B cell (primary cell): ENCODE measurements around the gene AP3D1. TPM values are rescaled to one million over a fixed set of nuclear protein-coding genes. Genes with fewer than 3 reads are reported as not detected.

Experiments
- ATAC-seq: fragments of 200-7000 bp; cut with Tn5 transposase; one replicate; pipeline ENCODE4 v1.10.0; 2021; ENCODE audit warnings: low read depth, mild to moderate bottlenecking, moderate number of reproducible peaks, moderate library complexity
- CTCF ChIA-PET: fragments of 350-600 bp; sonication (Branson Sonifier 250); formaldehyde crosslinking; loops from one replicate; lab custom pipeline; 2021; ENCODE audit warnings: antibody characterized with exemption, inconsistent platforms; lab: Charles Lee
- POLR2A ChIA-PET: fragments of 350-600 bp; sonication (Branson Sonifier 250); formaldehyde crosslinking; loops from one replicate; lab custom pipeline; 2021; ENCODE audit warnings: antibody characterized with exemption; lab: Charles Lee
- DNase-seq: peaks from one replicate; pipeline ENCODE4 v3.0.0; 2013
- H2AFZ ChIP-seq: 2 replicates; pipeline ENCODE4 v1.6.1; 2012; ENCODE audit warnings: mild to moderate bottlenecking, low read depth, low read length; ENCODE audit not compliant: insufficient read depth, poor library complexity, severe bottlenecking
- H3K27ac ChIP-seq, 2 donors: 1 replicate in 1 of 2; 2 replicates in 1 of 2; pipeline ENCODE4 v1.5.1; 2012 to 2013; ENCODE audit warnings: low read length in 2 of 2, mild to moderate bottlenecking in 2 of 2, moderate library complexity in 1 of 2
- H3K27me3 ChIP-seq, 4 experiments: fragments of 200-600 bp in 1 of 4; sonication (generic) in 1 of 4; replicated peaks in 1 of 4; 1 replicate in 2 of 4; 2 replicates in 2 of 4; pipeline versions ENCODE4 v1.6.1 to v1.7.0; 2013 to 2016; ENCODE audit warnings: low read length in 3 of 4, mild to moderate bottlenecking in 2 of 4, mixed read lengths in 1 of 4, moderate library complexity in 1 of 4; ENCODE audit not compliant: insufficient read depth in 4 of 4, control insufficient read depth in 3 of 4; ENCODE audit errors: control extremely low read depth in 1 of 4
- H3K36me3 ChIP-seq, 2 experiments: replicated peaks in 1 of 2; 1 replicate in 1 of 2; 2 replicates in 1 of 2; pipeline versions ENCODE4 v1.6.1 to v1.7.1; 2013; ENCODE audit warnings: low read length in 1 of 2; ENCODE audit not compliant: insufficient read depth in 2 of 2, control insufficient read depth in 1 of 2; ENCODE audit errors: control extremely low read depth in 1 of 2, extremely low read depth in 1 of 2
- H3K4me1 ChIP-seq, 2 donors: fragments of 200-600 bp in 1 of 2; sonication (generic) in 1 of 2; 1 replicate in 1 of 2; 2 replicates in 1 of 2; pipeline versions ENCODE4 v1.5.1 to v1.6.1; 2013 to 2017; ENCODE audit warnings: low read length in 2 of 2; ENCODE audit not compliant: control insufficient read depth in 2 of 2, insufficient read depth in 2 of 2
- H3K4me2 ChIP-seq: replicated peaks from 2 replicates; pipeline ENCODE3; 2012; ENCODE audit warnings: mild to moderate bottlenecking, low read depth, low read length; ENCODE audit not compliant: poor library complexity, severe bottlenecking
- H3K4me3 ChIP-seq, 5 experiments: fragments of 200-600 bp in 1 of 5; sonication (generic) in 1 of 5; 1 replicate in 3 of 5; 2 replicates in 2 of 5; pipeline versions ENCODE4 v1.5.1 to v1.7.0; 2011 to 2016; ENCODE audit warnings: low read length in 4 of 5, mild to moderate bottlenecking in 4 of 5, low read depth in 2 of 5, control low read depth in 1 of 5, moderate library complexity in 1 of 5; ENCODE audit not compliant: insufficient read depth in 1 of 5; ENCODE audit errors: control extremely low read depth in 1 of 5, extremely low read depth in 1 of 5
- H3K79me2 ChIP-seq: fragments of 200-600 bp; sonication (generic); one replicate; pipeline ENCODE4 v1.6.0; 2016; ENCODE audit warnings: low read length; ENCODE audit not compliant: control insufficient read depth, insufficient read depth
- H3K9ac ChIP-seq: fragments of 200-600 bp; sonication (generic); 2 replicates; pipeline ENCODE4 v1.6.1; 2017; ENCODE audit warnings: mild to moderate bottlenecking, low read length, moderate library complexity
- H3K9me3 ChIP-seq, 3 donors: one replicate each; pipeline versions ENCODE4 v1.6.1 to v1.7.1; 2013; ENCODE audit warnings: low read length in 2 of 3; ENCODE audit not compliant: control insufficient read depth in 2 of 3, insufficient read depth in 1 of 3; ENCODE audit errors: control extremely low read depth in 1 of 3
- H4K20me1 ChIP-seq: 2 replicates; pipeline ENCODE4 v1.6.0; 2012; ENCODE audit warnings: mild to moderate bottlenecking, low read length; ENCODE audit not compliant: insufficient read depth, control insufficient read depth, poor library complexity, severe bottlenecking
- H3K27ac Mint-ChIP-seq: one replicate; pipeline ENCODE4 v1.8.0; 2021; ENCODE audit warnings: mixed read lengths
- H3K27me3 Mint-ChIP-seq: one replicate; pipeline ENCODE4 v1.8.0; 2021; ENCODE audit warnings: mixed read lengths
- H3K4me1 Mint-ChIP-seq: one replicate; pipeline ENCODE4 v1.8.0; 2021; ENCODE audit warnings: mixed read lengths
- H3K4me3 Mint-ChIP-seq: one replicate; pipeline ENCODE4 v1.8.0; 2021; ENCODE audit warnings: mixed read lengths
- H3K9me3 Mint-ChIP-seq: one replicate; pipeline ENCODE4 v1.8.0; 2022; ENCODE audit warnings: mixed read lengths; ENCODE audit not compliant: insufficient read depth
- EZH2 ChIP-seq: IDR thresholded peaks from 2 replicates; pipeline ENCODE4 v1.6.1; 2012; ENCODE audit warnings: borderline replicate concordance, low read depth, mild to moderate bottlenecking, moderate library complexity, low read length; ENCODE audit not compliant: insufficient read depth, poor library complexity, severe bottlenecking
- WGBS: methylation state at CpG from one replicate; pipeline ENCODE4 v1.1.5; 2013; ENCODE audit warnings: missing lambda C conversion rate; ENCODE audit not compliant: insufficient coverage; 5-methylcytosine and 5-hydroxymethylcytosine counted together
- intact Hi-C: fragments of 100-400 bp; cut with micrococcal nuclease; formaldehyde crosslinking; loops from one replicate; pipeline ENCODE4 v1.10.0; 2022
- polyA plus RNA-seq: library from polyadenylated mRNA; depleted of rRNA; stranded (reverse); fragments of >200 nt; gene quantifications from 2 replicates; pipeline ENCODE4 v1.2.3, GENCODE V29; 2012
- total RNA-seq, 2 donors: library from RNA; stranded (reverse); fragments of 120-200 nt in 1 of 2; gene quantifications; 1 replicate in 1 of 2; 2 replicates in 1 of 2; pipeline versions ENCODE4 v1.2.3 to v1.2.4, GENCODE V29; 2013 to 2022
- TF ChIP-seq, protein P1 (sequence below): fragments of 200-600 bp; IDR thresholded peaks from one replicate; pipeline ENCODE4 v1.8.0; 2022; ENCODE audit warnings: antibody characterized with exemption, mild to moderate bottlenecking

The AP3D1 gene
- total and polyA plus RNA-seq, 2 donors (not counting 1 experiment from before 2014, with no cell fraction given): 96.4 to 114 TPM

DNA sequence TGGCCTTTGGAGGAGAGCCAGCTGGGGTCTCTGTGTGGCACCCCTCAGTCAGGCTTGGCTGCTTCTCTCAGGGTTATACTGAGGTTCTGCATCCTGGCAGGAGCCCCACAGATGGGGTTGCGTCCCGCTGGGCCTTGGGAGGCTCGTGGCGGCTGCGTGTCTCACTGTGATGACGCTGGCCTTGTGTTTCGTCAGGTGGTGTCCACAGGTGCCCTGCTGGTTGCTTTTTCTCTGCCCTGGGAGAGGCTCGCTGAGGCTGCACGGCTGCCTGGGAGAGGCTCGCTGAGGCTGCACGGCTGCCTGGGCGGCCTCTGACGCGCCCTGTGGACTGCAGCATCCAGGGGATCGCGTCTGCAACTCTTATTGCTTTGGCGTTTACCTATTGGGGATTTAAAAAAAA is 27.7 kb upstream of the AP3D1 start:
- ChIA-PET POLR2A (no interaction called here), CTCF (no interaction called here)
- Histone ChIP-seq H2AFZ (no peak overlapping the region), H3K27me3 (no peaks in the 10 kb centered on the region), H3K27ac (no peak overlapping the region), H3K4me3 (no peak overlapping the region), H3K4me1 (peaks cover 13 to 14% of the 10 kb centered on the region in 2 donors), H3K9ac (no peak overlapping the region), H3K36me3 (peaks cover 0 to 19% of the 10 kb centered on the region in 2 experiments), H4K20me1 (peaks cover 94% of the 10 kb centered on the region), H3K9me3 (no peaks in the 10 kb centered on the region), H3K4me2 (no peak overlapping the region), H3K79me2 (peaks cover 88% of the 10 kb centered on the region)
- TF ChIP-seq, protein P1, sequence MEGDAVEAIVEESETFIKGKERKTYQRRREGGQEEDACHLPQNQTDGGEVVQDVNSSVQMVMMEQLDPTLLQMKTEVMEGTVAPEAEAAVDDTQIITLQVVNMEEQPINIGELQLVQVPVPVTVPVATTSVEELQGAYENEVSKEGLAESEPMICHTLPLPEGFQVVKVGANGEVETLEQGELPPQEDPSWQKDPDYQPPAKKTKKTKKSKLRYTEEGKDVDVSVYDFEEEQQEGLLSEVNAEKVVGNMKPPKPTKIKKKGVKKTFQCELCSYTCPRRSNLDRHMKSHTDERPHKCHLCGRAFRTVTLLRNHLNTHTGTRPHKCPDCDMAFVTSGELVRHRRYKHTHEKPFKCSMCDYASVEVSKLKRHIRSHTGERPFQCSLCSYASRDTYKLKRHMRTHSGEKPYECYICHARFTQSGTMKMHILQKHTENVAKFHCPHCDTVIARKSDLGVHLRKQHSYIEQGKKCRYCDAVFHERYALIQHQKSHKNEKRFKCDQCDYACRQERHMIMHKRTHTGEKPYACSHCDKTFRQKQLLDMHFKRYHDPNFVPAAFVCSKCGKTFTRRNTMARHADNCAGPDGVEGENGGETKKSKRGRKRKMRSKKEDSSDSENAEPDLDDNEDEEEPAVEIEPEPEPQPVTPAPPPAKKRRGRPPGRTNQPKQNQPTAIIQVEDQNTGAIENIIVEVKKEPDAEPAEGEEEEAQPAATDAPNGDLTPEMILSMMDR: no peak
- TF ChIP-seq EZH2: no peak
- Mint-ChIP-seq H3K27me3 (no peaks in the 10 kb centered on the region), H3K4me3 (no peak overlapping the region), H3K27ac (no peak overlapping the region), H3K4me1 (peaks cover 28% of the 10 kb centered on the region), H3K9me3 (no peaks in the 10 kb centered on the region)
- WGBS: 95% methylated on average over 17 of the region's 17 CpGs
- no peak for ATAC-seq
- no peak for DNase-seq
- intact Hi-C loops: no loop called here

DNA sequence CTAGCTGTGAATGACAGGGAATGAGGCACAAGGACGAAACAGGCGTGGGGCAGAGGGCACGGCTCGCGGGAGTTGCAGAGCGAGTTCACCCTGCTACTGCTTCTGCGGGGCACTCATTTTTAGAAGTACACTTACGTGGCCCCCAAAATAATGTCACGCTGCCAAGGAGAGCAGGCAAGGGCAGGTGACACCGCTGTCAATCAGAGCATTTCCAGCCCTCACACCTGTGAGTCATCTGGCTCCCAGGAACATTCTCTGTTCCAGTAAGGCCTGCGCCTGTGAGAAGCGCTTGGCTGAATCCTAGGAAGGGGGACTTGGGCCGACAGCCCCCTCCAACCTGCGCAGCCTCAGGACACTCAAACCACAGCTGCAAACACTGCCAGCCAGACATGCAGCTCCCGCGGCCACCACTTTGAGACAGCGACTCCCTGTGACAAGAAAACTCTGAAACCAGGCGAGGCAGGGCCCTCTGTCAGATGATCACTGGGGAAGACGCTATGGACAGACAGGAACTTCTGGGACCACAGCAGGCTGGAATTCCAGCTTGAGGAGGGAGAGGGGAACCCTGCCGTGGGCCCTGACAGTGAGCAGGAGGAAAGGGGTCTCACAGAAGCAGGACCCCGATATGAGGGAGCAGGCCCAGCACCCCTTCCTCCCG is 25.1 kb upstream of the AP3D1 start:
- Mint-ChIP-seq H3K4me3 (no peak overlapping the region), H3K9me3 (no peaks in the 10 kb centered on the region), H3K27ac (no peak overlapping the region), H3K27me3 (no peaks in the 10 kb centered on the region), H3K4me1 (peaks cover 25% of the 10 kb centered on the region)
- CTCF ChIA-PET: interaction anchor here (1.2 to 2.0 kb wide), 3 partner anchors 11 to 220 kb away, joined by 3 to 9 read pairs (median 9); no protein-coding TSS in a partner anchor
- ATAC-seq: no peak
- no peak for DNase-seq
- POLR2A ChIA-PET: no interaction called here
- 92% methylated on average over 19 of the region's 22 CpGs for WGBS
- Histone ChIP-seq H3K9ac (no peak overlapping the region), H3K4me1 (peaks cover 7 to 23% of the 10 kb centered on the region in 2 donors), H3K4me2 (no peak overlapping the region), H3K79me2 (peaks cover 99% of the 10 kb centered on the region), H3K36me3 (peaks cover 0 to 19% of the 10 kb centered on the region in 2 experiments), H3K27ac (no peak overlapping the region), H4K20me1 (peaks cover 87% of the 10 kb centered on the region), H3K4me3 (no peak overlapping the region), H2AFZ (no peak overlapping the region), H3K9me3 (no peaks in the 10 kb centered on the region), H3K27me3 (no peaks in the 10 kb centered on the region)
- intact Hi-C loops: no loop called here
- TF ChIP-seq, protein P1: no peak
- no peak for TF ChIP-seq EZH2
